Chondrocyte (in vitro differentiated cells): ENCODE results near the gene RILP. TPM values are rescaled to one million over a fixed set of nuclear protein-coding genes. Genes with fewer than 3 reads are reported as not detected.

Source experiments
- DNase-seq: peaks from one replicate; pipeline ENCODE4 v3.0.0; 2021; ENCODE audit warnings: mixed read lengths, low spot score
- H3K27ac Mint-ChIP-seq: one replicate; pipeline ENCODE4 v1.8.0; 2021; ENCODE audit warnings: mild to moderate bottlenecking, moderate library complexity, mixed read lengths; ENCODE audit not compliant: unreplicated experiment
- H3K27me3 Mint-ChIP-seq: 2 replicates; pipeline ENCODE4 v1.8.0; 2021; ENCODE audit warnings: low read depth, mixed read lengths
- H3K36me3 Mint-ChIP-seq: 2 replicates; pipeline ENCODE4 v1.8.0; 2021; ENCODE audit warnings: low read depth, mixed read lengths
- H3K4me1 Mint-ChIP-seq: 2 replicates; pipeline ENCODE4 v1.8.0; 2021; ENCODE audit warnings: low read depth, mild to moderate bottlenecking, mixed read lengths
- H3K4me3 Mint-ChIP-seq: one replicate; pipeline ENCODE4 v1.8.0; 2021; ENCODE audit warnings: mild to moderate bottlenecking, moderate library complexity, mixed read lengths; ENCODE audit not compliant: unreplicated experiment
- H3K9me3 Mint-ChIP-seq: 2 replicates; pipeline ENCODE4 v1.8.0; 2021; ENCODE audit warnings: low read depth, mixed read lengths
- CTCF ChIP-seq: fragments of 200-600 bp; sonication (generic); IDR thresholded peaks from 2 replicates; pipeline ENCODE4 v1.5.0; 2021; ENCODE audit warnings: antibody characterized with exemption, mild to moderate bottlenecking, moderate library complexity
- total RNA-seq: library from RNA; stranded (reverse); gene quantifications from 3 replicates; pipeline ENCODE4 v1.2.1, GENCODE V29; 2021

RILP gene
- total RNA-seq, 1 donor from 2014 or later = 1.8 TPM

DNA sequence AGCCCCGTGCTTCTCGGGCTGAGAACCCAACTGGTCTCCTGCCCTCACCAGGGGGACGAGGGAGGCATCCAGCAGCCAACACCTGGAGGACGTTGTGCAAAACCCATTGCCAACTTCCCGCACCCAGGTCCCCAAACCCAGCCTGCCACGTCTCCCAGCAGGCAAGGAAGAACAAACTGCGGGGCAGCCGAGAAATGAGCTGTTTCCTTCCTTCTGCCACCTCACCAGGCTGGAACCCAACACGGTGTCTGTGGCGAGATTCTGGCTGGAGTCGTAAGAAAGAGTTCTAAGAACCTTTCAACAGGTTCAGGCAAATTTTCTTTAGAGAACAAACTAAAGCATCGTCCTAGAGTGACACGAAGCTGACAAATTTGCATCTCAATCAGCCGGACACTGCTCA, 24.6 kb downstream of the RILP start:
- H3K27me3 Mint-ChIP-seq = peaks cover 3% of the 10 kb centered on the region
- no peak for TF ChIP-seq CTCF
- peaks cover 4% of the 10 kb centered on the region for H3K4me1 Mint-ChIP-seq
- no peaks in the 10 kb centered on the region for H3K9me3 Mint-ChIP-seq
- no peak for DNase-seq
- no peak overlapping the region for H3K27ac Mint-ChIP-seq
- H3K4me3 Mint-ChIP-seq = no peak overlapping the region
- H3K36me3 Mint-ChIP-seq = no peaks in the 10 kb centered on the region

DNA sequence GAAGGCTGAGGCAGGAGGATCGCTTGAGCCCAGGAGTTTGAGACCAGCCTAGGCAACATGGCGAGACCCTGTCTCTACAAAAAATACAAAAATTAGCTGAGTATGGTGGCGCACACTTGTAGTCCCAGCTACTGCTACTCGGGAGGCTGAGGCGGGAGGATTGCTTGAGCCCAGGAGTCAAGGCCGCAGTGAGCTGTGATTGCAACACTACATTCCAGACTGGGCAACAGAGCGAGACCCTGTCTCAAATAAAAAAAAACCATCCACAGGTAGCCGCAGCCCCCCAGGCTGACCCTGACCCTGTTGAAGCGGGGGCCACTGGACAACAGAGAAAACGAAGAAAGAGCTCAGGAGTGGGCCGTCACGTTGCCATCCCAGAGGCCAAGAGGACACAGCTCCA, 25.0 kb downstream of the RILP start:
- Mint-ChIP-seq H3K9me3 (no peaks in the 10 kb centered on the region), H3K4me3 (no peak overlapping the region), H3K27ac (no peak overlapping the region), H3K36me3 (no peaks in the 10 kb centered on the region), H3K27me3 (peaks cover 3% of the 10 kb centered on the region), H3K4me1 (peaks cover 3% of the 10 kb centered on the region)
- DNase-seq = no peak
- TF ChIP-seq CTCF = no peak

DNA sequence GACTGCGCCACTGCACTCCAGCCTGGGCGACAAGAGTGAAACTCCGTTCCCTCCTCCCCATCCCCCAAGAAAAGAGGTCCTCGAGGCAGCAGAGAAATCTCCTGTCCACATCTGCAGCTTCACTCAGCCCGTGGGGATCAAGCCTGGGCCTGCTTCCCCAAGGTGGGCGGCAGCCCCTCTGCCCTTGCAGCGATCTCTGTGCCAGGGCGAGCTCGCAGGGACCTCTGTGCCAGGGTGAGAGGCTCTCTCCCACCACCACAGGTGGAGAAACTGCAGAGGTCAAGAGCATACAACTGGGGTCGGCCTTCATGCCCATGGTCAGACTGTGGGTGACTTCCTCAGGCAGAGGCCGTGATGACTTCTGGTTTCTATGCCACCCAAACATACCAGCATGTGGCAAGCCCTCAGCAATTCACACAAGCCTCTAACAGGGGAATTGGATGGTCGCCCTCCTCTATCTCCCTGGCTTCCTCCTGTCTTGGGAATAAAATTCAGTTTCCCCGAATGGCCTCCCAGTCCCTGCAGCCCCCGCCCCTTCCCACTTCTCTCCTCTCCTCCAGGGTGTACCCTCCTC, 26.5 kb downstream of the RILP start:
- H3K4me1 Mint-ChIP-seq = peaks cover 3% of the 10 kb centered on the region
- no peaks in the 10 kb centered on the region for H3K36me3 Mint-ChIP-seq
- H3K9me3 Mint-ChIP-seq = no peaks in the 10 kb centered on the region
- no peak overlapping the region for H3K4me3 Mint-ChIP-seq
- DNase-seq = no peak
- no peak for TF ChIP-seq CTCF
- peaks cover 3% of the 10 kb centered on the region for H3K27me3 Mint-ChIP-seq
- no peak overlapping the region for H3K27ac Mint-ChIP-seq

DNA sequence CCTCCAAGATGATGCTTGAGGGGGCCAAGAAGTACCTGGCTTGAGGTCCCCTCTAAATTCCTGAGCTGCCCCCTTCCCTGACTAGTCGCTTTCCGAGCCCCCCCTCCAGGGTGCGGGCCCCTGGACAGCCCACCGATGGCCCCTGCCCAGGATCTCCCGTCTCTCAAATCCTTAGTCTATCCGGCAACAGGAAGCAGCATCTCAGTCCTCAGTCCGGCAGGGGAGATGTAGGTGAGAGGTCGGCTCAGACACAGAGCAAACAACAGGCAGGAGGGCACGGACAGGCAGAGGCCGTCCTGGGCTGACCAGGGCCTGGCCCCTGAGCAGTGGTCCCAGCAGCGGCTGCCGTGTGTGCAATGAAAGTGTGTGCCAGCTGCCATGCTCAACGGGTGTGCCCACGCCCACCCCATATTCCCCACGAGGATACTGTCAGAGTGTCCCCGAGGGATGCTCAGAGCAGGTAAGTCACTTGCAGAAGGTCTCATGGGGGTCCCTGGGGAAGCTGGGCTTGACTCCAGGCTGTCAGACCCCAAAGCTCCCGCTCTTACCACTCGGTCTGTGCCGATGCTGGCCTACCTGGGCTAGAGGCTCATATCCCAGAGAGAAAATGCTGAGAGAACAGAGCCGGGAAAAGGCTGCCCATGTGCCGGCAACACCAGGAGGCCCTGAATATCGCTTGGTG, 28.3 kb downstream of the RILP start:
- Mint-ChIP-seq H3K4me3 (no peak overlapping the region), H3K9me3 (no peaks in the 10 kb centered on the region), H3K27ac (no peak overlapping the region), H3K4me1 (peaks cover 5% of the 10 kb centered on the region), H3K27me3 (peaks cover 3% of the 10 kb centered on the region), H3K36me3 (no peaks in the 10 kb centered on the region)
- no peak for TF ChIP-seq CTCF
- no peak for DNase-seq

GRCh38 chr17:1620486-1620885, 29.2 kb downstream of the RILP start:
- Mint-ChIP-seq H3K27me3 (no peaks in the 10 kb centered on the region), H3K4me3 (no peak overlapping the region), H3K4me1 (peaks cover 5% of the 10 kb centered on the region), H3K9me3 (no peaks in the 10 kb centered on the region), H3K27ac (no peak overlapping the region), H3K36me3 (no peaks in the 10 kb centered on the region)
- no peak for TF ChIP-seq CTCF
- DNase-seq = no peak
